NCI-H345 treated with DMSO at 0.1 percent for 48 hours (cell line): ENCODE measurements around the gene TRAM2.

Source experiments
- DNase-seq: peaks from one replicate; lab custom pipeline; 2025; ENCODE audit not compliant: unreplicated experiment; lab: John Stamatoyannopoulos, UW

TRAM2 gene

GRCh38 chr6:52577022-52577777 lies at the start of gene TRAM2:
Gene TRAM2 (minus strand): TSS chr6:52577060. CDS start chr6:52576915, 145 bp downstream.
- peak; percentile 28 for DNase-seq

- no peak for DNase-seq
These were observed 46.0 kb upstream of the TRAM2 start for GRCh38 chr6:52622810-52623209.

- no peak for DNase-seq
These were observed 44.8 kb upstream of the TRAM2 start for GRCh38 chr6:52621631-52622030.

GRCh38 chr6:52620906-52621190 lies 44.0 kb upstream of the TRAM2 start:
- DNase-seq, result no peak

GRCh38 chr6:52620055-52620905 lies 43.4 kb upstream of the TRAM2 start:
- no peak for DNase-seq

- DNase-seq, result no peak
These were observed 40.2 kb upstream of the TRAM2 start for GRCh38 chr6:52617087-52617486.

GRCh38 chr6:52616059-52616690 lies 39.3 kb upstream of the TRAM2 start:
- no peak for DNase-seq

GRCh38 chr6:52612336-52613054 lies 35.6 kb upstream of the TRAM2 start:
- DNase-seq, result no peak

GRCh38 chr6:52611833-52612232 lies 35.0 kb upstream of the TRAM2 start:
- no peak for DNase-seq

GRCh38 chr6:52610745-52611355 lies 34.0 kb upstream of the TRAM2 start:
- DNase-seq, result no peak

- no peak for DNase-seq
These were observed 33.2 kb upstream of the TRAM2 start for GRCh38 chr6:52610011-52610410.

- DNase-seq, result no peak
These were observed 28.8 kb upstream of the TRAM2 start for GRCh38 chr6:52605610-52606185.

GRCh38 chr6:52603000-52603795 lies 26.3 kb upstream of the TRAM2 start:
- DNase-seq, result no peak

GRCh38 chr6:52598824-52599190 lies 21.9 kb upstream of the TRAM2 start:
- no peak for DNase-seq

GRCh38 chr6:52598123-52598823 lies 21.4 kb upstream of the TRAM2 start:
- DNase-seq, result no peak

GRCh38 chr6:52597738-52598122 lies 20.9 kb upstream of the TRAM2 start:
- DNase-seq, result no peak

GRCh38 chr6:52596371-52597028 lies 19.6 kb upstream of the TRAM2 start:
- no peak for DNase-seq

- DNase-seq, result no peak
These were observed 18.9 kb upstream of the TRAM2 start for GRCh38 chr6:52595796-52596130.
